GM12801 (cell line): ENCODE measurements around the gene ATP5MK.

Experiments used
- TF ChIP-seq, protein P1 (sequence below): IDR thresholded peaks from one replicate; pipeline ENCODE4 v1.5.1; 2011; ENCODE audit warnings: control low read depth; ENCODE audit not compliant: insufficient read length; ENCODE audit errors: extremely low read depth

The ATP5MK gene

DNA sequence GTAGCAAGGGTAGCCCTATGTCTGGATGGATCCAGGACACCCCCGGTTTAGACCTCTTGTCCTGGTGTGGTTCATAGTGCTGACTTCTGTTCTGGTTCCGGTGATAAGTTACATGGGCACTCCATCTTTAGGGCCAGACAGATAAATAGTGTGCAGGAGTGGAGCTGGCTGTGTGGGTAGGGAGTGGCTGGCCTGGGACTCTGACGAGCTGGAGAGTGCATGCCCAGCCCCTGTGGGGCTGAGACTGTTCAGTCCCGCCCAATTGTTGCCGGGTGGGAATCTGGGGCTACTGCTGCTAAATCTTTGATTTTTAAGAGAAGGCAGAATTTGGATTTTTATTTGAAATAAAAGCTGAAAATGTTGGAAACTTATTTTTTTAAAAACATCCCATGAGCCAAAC is 27.5 kb upstream of the ATP5MK start:
- TF ChIP-seq, protein P1, sequence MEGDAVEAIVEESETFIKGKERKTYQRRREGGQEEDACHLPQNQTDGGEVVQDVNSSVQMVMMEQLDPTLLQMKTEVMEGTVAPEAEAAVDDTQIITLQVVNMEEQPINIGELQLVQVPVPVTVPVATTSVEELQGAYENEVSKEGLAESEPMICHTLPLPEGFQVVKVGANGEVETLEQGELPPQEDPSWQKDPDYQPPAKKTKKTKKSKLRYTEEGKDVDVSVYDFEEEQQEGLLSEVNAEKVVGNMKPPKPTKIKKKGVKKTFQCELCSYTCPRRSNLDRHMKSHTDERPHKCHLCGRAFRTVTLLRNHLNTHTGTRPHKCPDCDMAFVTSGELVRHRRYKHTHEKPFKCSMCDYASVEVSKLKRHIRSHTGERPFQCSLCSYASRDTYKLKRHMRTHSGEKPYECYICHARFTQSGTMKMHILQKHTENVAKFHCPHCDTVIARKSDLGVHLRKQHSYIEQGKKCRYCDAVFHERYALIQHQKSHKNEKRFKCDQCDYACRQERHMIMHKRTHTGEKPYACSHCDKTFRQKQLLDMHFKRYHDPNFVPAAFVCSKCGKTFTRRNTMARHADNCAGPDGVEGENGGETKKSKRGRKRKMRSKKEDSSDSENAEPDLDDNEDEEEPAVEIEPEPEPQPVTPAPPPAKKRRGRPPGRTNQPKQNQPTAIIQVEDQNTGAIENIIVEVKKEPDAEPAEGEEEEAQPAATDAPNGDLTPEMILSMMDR = no peak

DNA sequence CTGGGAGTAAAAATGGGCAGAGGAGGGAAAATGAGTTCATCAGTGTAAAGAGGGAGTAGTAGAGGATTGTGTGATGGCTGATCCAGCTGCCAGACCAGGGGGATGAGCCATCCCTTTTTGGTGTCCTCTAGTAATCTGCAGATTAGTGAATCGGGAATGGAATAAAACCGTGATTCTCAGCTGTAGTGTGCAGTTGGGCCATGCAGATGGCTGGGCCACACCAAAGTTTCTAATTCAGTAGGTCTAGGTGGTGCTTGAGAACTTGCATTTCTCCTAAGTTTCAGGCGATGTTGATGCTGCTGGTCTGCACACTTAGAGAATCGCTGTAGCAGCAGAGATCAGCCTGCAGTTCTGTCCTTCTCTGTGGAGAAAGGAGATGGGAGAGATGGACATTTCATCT is 22.8 kb upstream of the ATP5MK start:
- TF ChIP-seq, protein P1 = no peak

DNA sequence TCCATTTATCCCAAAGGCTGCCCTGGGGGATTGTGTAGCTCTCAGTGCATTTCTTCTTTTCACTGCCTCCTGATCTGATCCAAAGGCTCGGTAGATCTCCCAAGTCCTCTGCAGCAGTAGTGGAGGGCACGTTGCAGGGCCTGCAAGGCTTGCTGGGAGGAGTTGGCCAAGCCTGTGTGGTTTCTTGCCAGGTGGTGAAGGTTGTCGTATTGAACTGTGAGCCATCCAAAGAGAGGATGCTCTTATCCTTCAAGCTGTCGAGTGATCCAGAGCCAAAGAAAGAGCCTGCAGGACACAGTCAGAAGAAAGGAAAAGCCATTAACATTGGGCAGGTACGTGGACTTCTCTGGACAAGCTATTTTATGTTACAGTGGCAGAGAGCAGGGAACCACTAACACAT is 21.3 kb upstream of the ATP5MK start:
- TF ChIP-seq, protein P1 = no peak

DNA sequence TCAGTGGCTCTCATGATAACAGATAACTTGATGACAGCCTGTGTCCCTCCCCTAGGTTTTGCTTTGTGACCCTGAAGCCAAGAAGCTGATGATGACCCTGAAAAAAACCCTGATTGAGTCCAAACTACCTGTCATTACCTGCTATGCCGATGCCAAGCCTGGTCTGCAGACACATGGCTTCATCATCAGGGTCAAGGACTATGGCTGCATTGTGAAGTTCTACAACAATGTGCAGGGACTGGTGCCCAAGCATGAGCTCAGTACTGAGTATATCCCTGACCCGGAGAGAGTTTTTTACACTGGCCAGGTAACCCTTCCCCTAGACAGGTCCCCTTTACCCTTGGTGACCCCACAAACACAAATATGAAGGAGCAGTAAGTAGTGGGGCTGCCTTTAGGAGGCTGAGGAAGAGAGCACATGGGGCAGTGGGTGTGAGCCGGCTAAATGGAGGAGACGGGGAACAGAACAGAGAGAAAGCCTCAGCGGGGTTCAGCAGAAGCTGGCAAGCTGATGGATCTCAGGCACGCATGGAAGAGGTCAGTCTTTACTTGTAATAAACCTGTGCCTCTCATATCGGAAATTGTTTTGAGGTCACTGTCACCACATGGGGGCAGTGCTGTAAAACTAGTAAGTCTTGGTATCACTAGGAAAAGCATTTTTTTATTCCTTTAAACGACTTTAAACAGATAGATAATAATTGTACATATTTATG is 20.3 kb upstream of the ATP5MK start:
- TF ChIP-seq, protein P1 = no peak

DNA sequence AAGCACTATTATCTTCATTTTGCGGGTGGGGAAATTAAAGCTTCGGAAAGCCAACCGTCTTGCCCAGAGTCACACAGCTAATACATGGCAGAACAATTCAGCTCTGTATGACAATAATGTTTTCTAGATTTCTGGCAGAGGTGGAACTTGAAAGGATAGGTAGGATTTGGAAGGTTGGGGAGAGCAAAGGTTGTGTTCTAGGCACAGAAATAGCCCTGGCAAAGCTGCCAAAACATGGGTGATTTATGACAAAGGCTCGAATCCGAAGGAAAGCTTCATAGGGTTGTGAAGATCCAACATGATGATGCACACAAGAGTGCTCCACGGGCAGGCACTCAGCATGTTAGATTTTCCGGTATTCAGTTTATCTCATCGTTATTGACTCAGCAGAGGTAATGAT is 19.3 kb upstream of the ATP5MK start:
- TF ChIP-seq, protein P1 = no peak

DNA sequence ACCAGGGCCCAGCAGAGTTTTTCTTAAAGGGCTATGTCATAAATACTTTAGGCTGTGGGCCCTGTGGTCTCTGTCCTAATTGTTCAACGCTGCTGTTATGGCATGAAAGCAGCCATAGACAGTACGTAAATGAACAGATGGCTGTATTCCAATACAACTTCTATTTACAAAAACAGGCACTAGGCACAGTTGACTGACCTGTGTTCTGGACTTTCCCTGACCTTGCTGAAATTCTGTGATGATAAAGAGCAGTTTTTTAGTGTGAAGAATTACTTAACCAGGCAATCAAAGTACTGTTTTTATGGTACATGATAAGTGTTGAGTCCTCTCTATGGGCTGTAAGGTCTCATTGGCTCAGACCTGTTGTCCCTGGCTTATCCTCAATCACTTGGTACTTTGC is 17.3 kb upstream of the ATP5MK start:
- TF ChIP-seq, protein P1 = no peak

DNA sequence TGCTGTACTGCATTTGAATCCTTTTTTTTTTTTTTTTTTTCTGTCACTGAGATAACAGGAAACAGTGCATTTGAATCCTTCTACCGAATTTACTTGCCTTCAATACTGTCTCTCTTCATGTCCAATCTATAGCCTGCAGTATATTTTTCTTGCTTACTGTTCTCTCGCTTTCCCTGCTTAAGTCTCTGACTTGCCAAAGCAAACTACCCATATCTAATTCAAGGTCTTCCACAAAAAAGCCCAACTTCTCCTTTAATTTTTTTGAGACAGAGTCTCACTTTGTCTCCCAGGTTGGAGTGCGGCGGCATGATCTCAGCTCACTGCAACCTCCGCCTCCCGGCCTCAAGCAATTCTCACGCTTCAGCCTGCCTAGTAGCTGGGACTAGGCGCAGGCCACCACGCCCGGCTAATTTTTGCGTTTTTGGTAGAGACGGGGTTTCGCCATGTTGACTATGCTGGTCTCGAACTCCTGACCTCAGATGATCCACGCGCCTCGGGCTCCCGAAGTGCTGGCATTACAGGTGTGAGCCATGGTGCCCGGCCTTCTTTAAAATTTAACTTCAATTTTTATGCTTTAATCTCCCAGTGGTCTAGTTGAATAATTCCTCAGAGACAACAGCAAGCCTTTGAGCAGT is 1.0 kb upstream of the ATP5MK start:
- TF ChIP-seq, protein P1 = no peak
